SK-N-SH treated with all-trans-retinoic acid at 6 μM for 48 hours (cell line): Measurements from ENCODE around the gene FOXA2.

Experiments
- ATAC-seq: fragments of 200-7000 bp; cut with Tn5 transposase; 3 replicates; pipeline ENCODE4 v1.9.1; 2020; ENCODE audit warnings: mild to moderate bottlenecking, moderate library complexity
- ARNTL ChIP-seq: fragments of 450-650 bp; formaldehyde crosslinking; IDR thresholded peaks from 2 replicates; pipeline ENCODE4 v1.5.0; 2020; ENCODE audit warnings: low read depth, mild to moderate bottlenecking, moderate library complexity, borderline replicate concordance
- CSDC2 ChIP-seq: fragments of 250-450 bp; sonication (Bioruptor Pico); IDR thresholded peaks from 2 replicates; pipeline ENCODE4 v1.5.0; 2020; ENCODE audit warnings: mild to moderate bottlenecking, moderate library complexity
- ESRRG ChIP-seq: fragments of 250-450 bp; sonication (Bioruptor Pico); IDR thresholded peaks from 2 replicates; pipeline ENCODE4 v1.6.1; 2021; ENCODE audit warnings: mild to moderate bottlenecking
- GLIS3 ChIP-seq: fragments of 250-450 bp; sonication (Bioruptor Pico); IDR thresholded peaks from 2 replicates; pipeline ENCODE4 v1.5.0; 2020; ENCODE audit warnings: mild to moderate bottlenecking, moderate library complexity
- ISL1 ChIP-seq: fragments of 250-450 bp; sonication (Bioruptor Pico); IDR thresholded peaks from 2 replicates; pipeline ENCODE4 v2.1.2; 2022; ENCODE audit warnings: mild to moderate bottlenecking, moderate library complexity
- PPARA ChIP-seq: fragments of 250-450 bp; sonication (Bioruptor Pico); IDR thresholded peaks from 2 replicates; pipeline ENCODE4 v1.5.0; 2020; ENCODE audit warnings: mild to moderate bottlenecking, borderline replicate concordance
- RARB ChIP-seq: fragments of 250-450 bp; sonication (Bioruptor Pico); IDR thresholded peaks from 2 replicates; pipeline ENCODE4 v1.8.0; 2021; ENCODE audit warnings: mild to moderate bottlenecking, moderate library complexity
- SNAI2 ChIP-seq: fragments of 250-450 bp; sonication (Bioruptor Pico); IDR thresholded peaks from 2 replicates; pipeline ENCODE4 v1.5.0; 2020; ENCODE audit warnings: mild to moderate bottlenecking, moderate library complexity
- TOX ChIP-seq: fragments of 250-450 bp; sonication (Bioruptor Pico); IDR thresholded peaks from 2 replicates; pipeline ENCODE4 v1.8.0; 2021; ENCODE audit warnings: mild to moderate bottlenecking, moderate library complexity, borderline replicate concordance
- ZC3H10 ChIP-seq: fragments of 250-450 bp; sonication (Bioruptor Pico); IDR thresholded peaks from 2 replicates; pipeline ENCODE4 v1.5.1; 2021; ENCODE audit warnings: mild to moderate bottlenecking, moderate library complexity
- ZFP3 ChIP-seq: fragments of 250-450 bp; sonication (Bioruptor Pico); IDR thresholded peaks from 2 replicates; pipeline ENCODE4 v1.5.0; 2020; ENCODE audit warnings: mild to moderate bottlenecking, moderate library complexity
- ZFP30 ChIP-seq: fragments of 450-650 bp; formaldehyde crosslinking; IDR thresholded peaks from 2 replicates; pipeline ENCODE4 v1.5.0; 2022; ENCODE audit warnings: mild to moderate bottlenecking, moderate library complexity
- ZNF565 ChIP-seq: fragments of 450-650 bp; formaldehyde crosslinking; conservative IDR thresholded peaks from 2 replicates; pipeline ENCODE4 v1.5.0; 2020; ENCODE audit warnings: low read depth, mild to moderate bottlenecking, moderate library complexity
- ZNF70 ChIP-seq: fragments of 450-650 bp; formaldehyde crosslinking; IDR thresholded peaks from 2 replicates; pipeline ENCODE4 v1.5.0; 2020; ENCODE audit warnings: mild to moderate bottlenecking, moderate library complexity
- ZNF8 ChIP-seq: fragments of 450-650 bp; formaldehyde crosslinking; IDR thresholded peaks from 2 replicates; pipeline ENCODE4 v1.5.0; 2020; ENCODE audit warnings: mild to moderate bottlenecking, moderate library complexity
- TF ChIP-seq, protein P1 (sequence below): fragments of 250-450 bp; sonication (Bioruptor Pico); IDR thresholded peaks from 2 replicates; pipeline ENCODE4 v1.8.0; 2020; ENCODE audit warnings: mild to moderate bottlenecking, moderate library complexity, borderline replicate concordance
- TF ChIP-seq, protein P2 (sequence below): fragments of 250-450 bp; sonication (Bioruptor Pico); IDR thresholded peaks from 2 replicates; pipeline ENCODE4 v1.5.0; 2020; ENCODE audit warnings: mild to moderate bottlenecking, moderate library complexity
- TF ChIP-seq, protein P3 (sequence below): fragments of 250-450 bp; sonication (Bioruptor Pico); IDR thresholded peaks from 2 replicates; pipeline ENCODE4 v1.8.0; 2021; ENCODE audit warnings: low read depth, mild to moderate bottlenecking, moderate library complexity, borderline replicate concordance
- TF ChIP-seq, protein P4 (sequence below): fragments of 250-450 bp; sonication (Bioruptor Pico); IDR thresholded peaks from 2 replicates; pipeline ENCODE4 v1.5.1; 2021; ENCODE audit warnings: mild to moderate bottlenecking, moderate library complexity
- TF ChIP-seq, protein P5 (sequence below): fragments of 250-450 bp; sonication (Bioruptor Pico); IDR thresholded peaks from 2 replicates; pipeline ENCODE4 v1.5.1; 2020; ENCODE audit warnings: low read depth, mild to moderate bottlenecking, moderate library complexity

Gene FOXA2

DNA sequence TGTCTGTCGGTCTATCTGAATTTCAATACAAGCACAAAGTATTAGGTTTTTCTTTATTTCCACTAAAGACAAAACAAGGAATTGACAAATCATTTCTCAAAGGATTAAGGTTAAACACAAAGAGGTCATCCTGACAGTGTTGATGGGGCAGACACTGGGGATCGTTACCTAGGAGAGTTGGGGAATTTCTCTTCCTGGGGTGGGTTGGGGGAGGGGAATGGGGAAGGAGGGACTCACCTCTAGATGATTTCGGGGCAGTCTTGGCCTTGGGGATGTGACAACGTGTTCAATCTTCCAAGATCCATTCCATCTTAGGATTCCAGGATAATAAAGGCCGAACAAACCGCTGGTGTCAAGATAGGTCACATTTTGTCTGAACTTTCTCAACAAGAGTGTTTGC is 35.4 kb upstream of the FOXA2 start:
- ATAC-seq = no peak
- TF ChIP-seq, protein P1, sequence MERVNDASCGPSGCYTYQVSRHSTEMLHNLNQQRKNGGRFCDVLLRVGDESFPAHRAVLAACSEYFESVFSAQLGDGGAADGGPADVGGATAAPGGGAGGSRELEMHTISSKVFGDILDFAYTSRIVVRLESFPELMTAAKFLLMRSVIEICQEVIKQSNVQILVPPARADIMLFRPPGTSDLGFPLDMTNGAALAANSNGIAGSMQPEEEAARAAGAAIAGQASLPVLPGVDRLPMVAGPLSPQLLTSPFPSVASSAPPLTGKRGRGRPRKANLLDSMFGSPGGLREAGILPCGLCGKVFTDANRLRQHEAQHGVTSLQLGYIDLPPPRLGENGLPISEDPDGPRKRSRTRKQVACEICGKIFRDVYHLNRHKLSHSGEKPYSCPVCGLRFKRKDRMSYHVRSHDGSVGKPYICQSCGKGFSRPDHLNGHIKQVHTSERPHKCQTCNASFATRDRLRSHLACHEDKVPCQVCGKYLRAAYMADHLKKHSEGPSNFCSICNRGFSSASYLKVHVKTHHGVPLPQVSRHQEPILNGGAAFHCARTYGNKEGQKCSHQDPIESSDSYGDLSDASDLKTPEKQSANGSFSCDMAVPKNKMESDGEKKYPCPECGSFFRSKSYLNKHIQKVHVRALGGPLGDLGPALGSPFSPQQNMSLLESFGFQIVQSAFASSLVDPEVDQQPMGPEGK (CRISPR knock-in tag) = no peak
- TF ChIP-seq ZFP30 = no peak
- TF ChIP-seq, protein P2, sequence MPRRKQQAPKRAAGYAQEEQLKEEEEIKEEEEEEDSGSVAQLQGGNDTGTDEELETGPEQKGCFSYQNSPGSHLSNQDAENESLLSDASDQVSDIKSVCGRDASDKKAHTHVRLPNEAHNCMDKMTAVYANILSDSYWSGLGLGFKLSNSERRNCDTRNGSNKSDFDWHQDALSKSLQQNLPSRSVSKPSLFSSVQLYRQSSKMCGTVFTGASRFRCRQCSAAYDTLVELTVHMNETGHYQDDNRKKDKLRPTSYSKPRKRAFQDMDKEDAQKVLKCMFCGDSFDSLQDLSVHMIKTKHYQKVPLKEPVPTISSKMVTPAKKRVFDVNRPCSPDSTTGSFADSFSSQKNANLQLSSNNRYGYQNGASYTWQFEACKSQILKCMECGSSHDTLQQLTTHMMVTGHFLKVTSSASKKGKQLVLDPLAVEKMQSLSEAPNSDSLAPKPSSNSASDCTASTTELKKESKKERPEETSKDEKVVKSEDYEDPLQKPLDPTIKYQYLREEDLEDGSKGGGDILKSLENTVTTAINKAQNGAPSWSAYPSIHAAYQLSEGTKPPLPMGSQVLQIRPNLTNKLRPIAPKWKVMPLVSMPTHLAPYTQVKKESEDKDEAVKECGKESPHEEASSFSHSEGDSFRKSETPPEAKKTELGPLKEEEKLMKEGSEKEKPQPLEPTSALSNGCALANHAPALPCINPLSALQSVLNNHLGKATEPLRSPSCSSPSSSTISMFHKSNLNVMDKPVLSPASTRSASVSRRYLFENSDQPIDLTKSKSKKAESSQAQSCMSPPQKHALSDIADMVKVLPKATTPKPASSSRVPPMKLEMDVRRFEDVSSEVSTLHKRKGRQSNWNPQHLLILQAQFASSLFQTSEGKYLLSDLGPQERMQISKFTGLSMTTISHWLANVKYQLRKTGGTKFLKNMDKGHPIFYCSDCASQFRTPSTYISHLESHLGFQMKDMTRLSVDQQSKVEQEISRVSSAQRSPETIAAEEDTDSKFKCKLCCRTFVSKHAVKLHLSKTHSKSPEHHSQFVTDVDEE (CRISPR knock-in tag) = no peak
- TF ChIP-seq ZNF565 = no peak
- TF ChIP-seq TOX = no peak

DNA sequence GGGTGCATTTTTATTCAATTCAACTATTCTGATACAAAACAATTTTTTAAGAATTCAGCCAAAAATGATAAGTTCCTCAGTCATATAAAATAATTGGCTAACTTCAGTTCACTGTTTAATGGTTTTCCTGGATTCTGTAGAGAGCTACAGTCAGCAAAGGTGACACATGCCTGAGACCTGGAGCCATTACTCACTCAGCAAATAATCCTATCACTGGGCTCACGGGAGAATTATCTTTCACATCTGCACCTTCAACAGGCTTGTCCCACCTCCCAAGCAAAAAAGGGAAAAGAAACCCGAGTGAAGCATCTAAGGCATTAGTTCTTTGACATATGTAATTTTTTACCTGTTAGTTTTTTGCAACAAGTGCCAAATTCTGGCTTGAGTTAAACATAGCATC is 34.9 kb upstream of the FOXA2 start:
- no peak for ATAC-seq
- TF ChIP-seq, protein P3, sequence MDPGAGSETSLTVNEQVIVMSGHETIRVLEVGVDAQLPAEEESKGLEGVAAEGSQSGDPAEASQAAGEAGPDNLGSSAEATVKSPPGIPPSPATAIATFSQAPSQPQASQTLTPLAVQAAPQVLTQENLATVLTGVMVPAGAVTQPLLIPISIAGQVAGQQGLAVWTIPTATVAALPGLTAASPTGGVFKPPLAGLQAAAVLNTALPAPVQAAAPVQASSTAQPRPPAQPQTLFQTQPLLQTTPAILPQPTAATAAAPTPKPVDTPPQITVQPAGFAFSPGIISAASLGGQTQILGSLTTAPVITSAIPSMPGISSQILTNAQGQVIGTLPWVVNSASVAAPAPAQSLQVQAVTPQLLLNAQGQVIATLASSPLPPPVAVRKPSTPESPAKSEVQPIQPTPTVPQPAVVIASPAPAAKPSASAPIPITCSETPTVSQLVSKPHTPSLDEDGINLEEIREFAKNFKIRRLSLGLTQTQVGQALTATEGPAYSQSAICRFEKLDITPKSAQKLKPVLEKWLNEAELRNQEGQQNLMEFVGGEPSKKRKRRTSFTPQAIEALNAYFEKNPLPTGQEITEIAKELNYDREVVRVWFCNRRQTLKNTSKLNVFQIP (CRISPR knock-in tag) = no peak
- no peak for TF ChIP-seq SNAI2
- TF ChIP-seq RARB = no peak
- no peak for TF ChIP-seq ZNF70 (CRISPR knock-in tag)
- TF ChIP-seq ZNF8 = no peak
- TF ChIP-seq PPARA = no peak
- TF ChIP-seq, protein P2 (CRISPR knock-in tag) = no peak
- TF ChIP-seq ZFP3 (CRISPR knock-in tag) = no peak
- no peak for TF ChIP-seq ZNF565
- TF ChIP-seq ARNTL (CRISPR knock-in tag) = no peak
- TF ChIP-seq, protein P4, sequence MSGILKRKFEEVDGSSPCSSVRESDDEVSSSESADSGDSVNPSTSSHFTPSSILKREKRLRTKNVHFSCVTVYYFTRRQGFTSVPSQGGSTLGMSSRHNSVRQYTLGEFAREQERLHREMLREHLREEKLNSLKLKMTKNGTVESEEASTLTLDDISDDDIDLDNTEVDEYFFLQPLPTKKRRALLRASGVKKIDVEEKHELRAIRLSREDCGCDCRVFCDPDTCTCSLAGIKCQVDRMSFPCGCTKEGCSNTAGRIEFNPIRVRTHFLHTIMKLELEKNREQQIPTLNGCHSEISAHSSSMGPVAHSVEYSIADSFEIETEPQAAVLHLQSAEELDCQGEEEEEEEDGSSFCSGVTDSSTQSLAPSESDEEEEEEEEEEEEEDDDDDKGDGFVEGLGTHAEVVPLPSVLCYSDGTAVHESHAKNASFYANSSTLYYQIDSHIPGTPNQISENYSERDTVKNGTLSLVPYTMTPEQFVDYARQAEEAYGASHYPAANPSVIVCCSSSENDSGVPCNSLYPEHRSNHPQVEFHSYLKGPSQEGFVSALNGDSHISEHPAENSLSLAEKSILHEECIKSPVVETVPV = no peak
- TF ChIP-seq ESRRG = no peak
- TF ChIP-seq, protein P1 (CRISPR knock-in tag) = no peak
- TF ChIP-seq ZC3H10 (CRISPR knock-in tag) = no peak
- TF ChIP-seq, protein P5, sequence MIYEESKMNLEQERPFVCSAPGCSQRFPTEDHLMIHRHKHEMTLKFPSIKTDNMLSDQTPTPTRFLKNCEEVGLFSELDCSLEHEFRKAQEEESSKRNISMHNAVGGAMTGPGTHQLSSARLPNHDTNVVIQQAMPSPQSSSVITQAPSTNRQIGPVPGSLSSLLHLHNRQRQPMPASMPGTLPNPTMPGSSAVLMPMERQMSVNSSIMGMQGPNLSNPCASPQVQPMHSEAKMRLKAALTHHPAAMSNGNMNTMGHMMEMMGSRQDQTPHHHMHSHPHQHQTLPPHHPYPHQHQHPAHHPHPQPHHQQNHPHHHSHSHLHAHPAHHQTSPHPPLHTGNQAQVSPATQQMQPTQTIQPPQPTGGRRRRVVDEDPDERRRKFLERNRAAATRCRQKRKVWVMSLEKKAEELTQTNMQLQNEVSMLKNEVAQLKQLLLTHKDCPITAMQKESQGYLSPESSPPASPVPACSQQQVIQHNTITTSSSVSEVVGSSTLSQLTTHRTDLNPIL (CRISPR knock-in tag) = no peak
- TF ChIP-seq ISL1 (CRISPR knock-in tag) = no peak
- no peak for TF ChIP-seq ZFP30
- TF ChIP-seq GLIS3 = no peak
- TF ChIP-seq TOX = no peak
- no peak for TF ChIP-seq CSDC2
- TF ChIP-seq, all 23 proteins: peak for 0
